Peyer's patch (tissue), 4 donors: Measurements from ENCODE around the gene FAM120C.

Source experiments
- CTCF ChIP-seq, 6 experiments: fragments of 450-650 bp in 4 of 6; fragments of 200-600 bp in 2 of 6; sonication (generic) in 1 of 6; IDR thresholded peaks; one replicate each; pipeline ENCODE4 v1.5.1; 2017 to 2019; ENCODE audit warnings: antibody characterized with exemption in 6 of 6, mild to moderate bottlenecking in 3 of 6, moderate library complexity in 1 of 6
- POLR2A ChIP-seq, 2 donors: fragments of 450-650 bp; IDR thresholded peaks; one replicate each; pipeline ENCODE4 v1.5.1; 2017; ENCODE audit warnings: antibody characterized with exemption in 2 of 2, mild to moderate bottlenecking in 2 of 2, moderate library complexity in 2 of 2

- TF ChIP-seq CTCF (IDR thresholded peaks at IDR 0.05) (no peak), POLR2A (IDR thresholded peaks at IDR 0.05) (no peak)
Observed at GRCh38 chrX:54067766-54068165, 115.3 kb downstream of the FAM120C start.
